NCI-H1105 treated with DMSO at 0.1 percent for 48 hours (cell line): ENCODE data around the gene PDZRN4.
"Not testable (repeated sequence)": the region's sequence is repeated elsewhere in the genome, so short reads cannot be mapped to it uniquely, and the experiment has no call there.

ENCODE experiments used
- DNase-seq: peaks from one replicate; lab custom pipeline; 2025; lab: John Stamatoyannopoulos, UW

PDZRN4 gene

GRCh38 chr12:41557344-41557743 lies 369.2 kb downstream of the PDZRN4 start:
- no peak for DNase-seq

GRCh38 chr12:41558671-41559070 lies 370.6 kb downstream of the PDZRN4 start:
- no peak for DNase-seq

- no peak for DNase-seq
Measured at GRCh38 chr12:41563051-41563450, 374.9 kb downstream of the PDZRN4 start.

- no peak for DNase-seq
Measured at GRCh38 chr12:41564816-41565215, 376.7 kb downstream of the PDZRN4 start.

GRCh38 chr12:41566703-41567102 lies 378.6 kb downstream of the PDZRN4 start:
- DNase-seq = no peak

GRCh38 chr12:41573445-41573844 lies 385.3 kb downstream of the PDZRN4 start:
- no peak for DNase-seq

GRCh38 chr12:41576925-41577324 lies 388.8 kb downstream of the PDZRN4 start:
- DNase-seq = no peak

- DNase-seq = no peak
Measured at GRCh38 chr12:41577995-41578394, 389.9 kb downstream of the PDZRN4 start.

GRCh38 chr12:41585784-41586183 lies 397.7 kb downstream of the PDZRN4 start:
- DNase-seq = no peak

GRCh38 chr12:41587574-41587973 lies 399.5 kb downstream of the PDZRN4 start:
- no peak for DNase-seq

GRCh38 chr12:41589878-41590277 lies 401.8 kb downstream of the PDZRN4 start:
- DNase-seq = no peak

GRCh38 chr12:41596190-41596589 lies 408.1 kb downstream of the PDZRN4 start:
- no peak for DNase-seq

GRCh38 chr12:41604830-41605229 lies 416.7 kb downstream of the PDZRN4 start:
- no peak for DNase-seq

- DNase-seq = no peak
Measured at GRCh38 chr12:41605545-41606305, 417.6 kb downstream of the PDZRN4 start.

- no peak for DNase-seq
Measured at GRCh38 chr12:41606468-41607445, 418.6 kb downstream of the PDZRN4 start.

- DNase-seq = no peak
Measured at GRCh38 chr12:41612892-41613557, 424.9 kb downstream of the PDZRN4 start.

- DNase-seq = not testable (repeated sequence)
Measured at GRCh38 chr12:41615174-41615573, 427.1 kb downstream of the PDZRN4 start.

- DNase-seq = peak; percentile 13
Measured at GRCh38 chr12:41619705-41620104, 431.6 kb downstream of the PDZRN4 start.

GRCh38 chr12:41621291-41621690 lies 433.2 kb downstream of the PDZRN4 start:
- DNase-seq = peak; percentile 22
